ENCODE results near the gene ANXA11.
"Not testable (repeated sequence)": the region's sequence is repeated elsewhere in the genome, so short reads cannot be mapped to it uniquely, and the experiment has no call there.

Gene ANXA11

DNA sequence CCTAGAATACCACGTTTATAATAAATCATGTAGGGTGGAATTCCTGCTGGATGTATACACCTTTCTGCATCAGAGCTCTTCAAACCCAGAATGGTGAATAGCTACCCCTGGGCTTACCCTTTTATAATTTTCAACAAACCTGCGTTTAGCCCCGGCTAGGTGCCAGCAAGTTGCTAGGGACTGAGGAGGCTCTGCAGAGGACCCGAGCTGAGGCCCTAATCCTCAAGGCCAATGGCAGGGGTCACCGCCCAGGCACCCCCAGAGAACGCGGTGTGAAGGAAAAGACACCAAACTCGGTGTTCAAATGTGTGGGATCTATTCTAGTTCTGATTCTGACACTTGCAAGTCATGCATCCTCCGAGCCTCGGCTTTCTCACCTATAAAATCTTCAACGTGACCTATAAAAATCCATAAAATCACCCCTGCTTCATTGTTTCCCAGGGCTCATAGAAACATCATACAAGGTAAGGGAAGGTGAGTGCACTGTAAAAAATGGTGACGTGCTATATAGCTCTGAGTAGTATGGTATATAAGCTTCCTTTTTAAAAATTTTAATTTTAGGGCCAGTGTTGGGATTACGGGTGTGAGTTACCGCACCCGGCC, 2.5 kb upstream of the ANXA11 start:
- DNase-seq, result no peak

- DNase-seq, result no peak
Observed at GRCh38 chr10:80206277-80206655, 929 bp upstream of the ANXA11 start.

DNA sequence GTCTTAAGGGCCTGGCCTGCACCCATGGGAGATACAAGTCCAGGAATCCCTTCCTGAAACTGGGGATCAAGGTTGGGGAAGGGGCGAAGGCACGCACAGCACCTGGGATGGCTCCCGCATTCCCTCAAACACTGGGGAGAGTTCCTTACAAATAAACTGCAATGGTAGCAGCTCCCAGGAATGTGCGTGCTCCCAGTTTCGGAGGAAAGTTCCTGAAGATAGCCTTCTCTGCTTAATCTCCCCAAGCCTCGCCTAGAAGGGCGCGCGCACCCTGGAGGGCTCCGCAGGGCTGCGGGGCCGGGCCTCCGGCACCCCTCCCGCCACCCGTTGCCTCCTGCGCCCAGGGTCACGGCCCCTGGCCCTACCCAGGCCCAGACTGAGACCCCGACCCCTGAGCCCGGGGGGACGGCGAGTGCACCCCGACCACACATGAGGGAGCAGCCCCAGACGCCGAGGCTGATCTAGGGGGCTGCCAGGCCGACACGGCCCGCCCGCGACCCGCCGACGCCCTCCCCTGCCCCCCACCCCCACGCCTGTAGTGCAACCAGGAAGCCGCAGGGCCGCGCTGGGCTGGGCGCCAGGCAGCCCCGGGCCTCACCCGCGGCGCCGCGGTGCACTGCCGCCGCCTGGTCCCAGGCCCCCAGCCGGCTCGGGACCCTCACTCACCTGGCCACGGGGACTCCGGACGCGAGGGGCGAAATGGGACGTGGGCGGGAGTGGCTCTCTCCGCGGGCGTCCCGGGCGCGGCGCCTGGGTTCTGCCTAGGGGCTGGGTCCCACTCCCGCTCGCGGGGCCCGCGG, 460 bp downstream of the ANXA11 start:
- peak; percentile 33 for DNase-seq

DNA sequence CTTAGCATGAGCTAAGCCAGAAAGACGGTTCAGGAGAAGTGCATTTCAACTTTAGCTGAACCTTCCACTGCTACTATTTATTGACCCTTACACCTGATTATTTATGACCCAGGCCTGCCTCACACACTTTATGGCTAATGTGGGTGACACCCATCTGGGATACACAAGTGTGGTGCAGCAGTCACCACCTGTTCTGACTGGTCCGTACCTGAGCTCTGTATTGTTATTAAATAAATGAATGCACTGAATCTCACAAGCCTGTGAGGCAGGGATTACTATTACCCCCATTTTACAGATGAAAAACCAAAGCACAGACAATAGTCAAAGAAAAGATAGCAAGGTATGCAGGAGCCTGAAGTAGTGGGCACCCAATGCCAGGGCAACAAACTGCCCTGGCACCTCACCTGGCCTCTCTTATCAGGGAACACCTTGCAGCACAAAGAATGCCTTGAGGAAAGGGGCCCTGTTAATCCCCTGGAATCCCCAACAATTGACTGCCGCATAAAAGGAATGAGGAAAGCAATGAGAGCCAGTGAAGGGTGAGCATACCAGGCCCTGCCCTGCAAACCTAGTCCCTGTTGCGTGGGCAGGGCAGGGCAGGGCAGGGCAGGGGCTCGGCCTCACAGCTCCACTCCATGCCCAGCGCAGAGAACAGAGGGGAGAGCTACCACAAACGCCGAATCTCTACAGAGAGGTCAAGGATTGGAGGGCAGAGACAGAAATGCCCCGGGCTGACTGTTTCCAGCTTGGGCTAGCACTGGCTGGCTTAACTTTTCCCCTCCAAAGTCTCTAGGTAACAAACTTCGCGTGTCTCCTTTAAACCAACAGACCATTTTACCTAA, 1.3 kb downstream of the ANXA11 start:
- DNase-seq, result no peak

- DNase-seq, result peak; percentile 59
Observed at GRCh38 chr10:80202934-80203834, 2.2 kb downstream of the ANXA11 start.

- not testable (repeated sequence) for DNase-seq
Observed at GRCh38 chr10:80202530-80202929, 2.8 kb downstream of the ANXA11 start.

- DNase-seq, result no peak
Observed at GRCh38 chr10:80201608-80202141, 3.7 kb downstream of the ANXA11 start.

DNA sequence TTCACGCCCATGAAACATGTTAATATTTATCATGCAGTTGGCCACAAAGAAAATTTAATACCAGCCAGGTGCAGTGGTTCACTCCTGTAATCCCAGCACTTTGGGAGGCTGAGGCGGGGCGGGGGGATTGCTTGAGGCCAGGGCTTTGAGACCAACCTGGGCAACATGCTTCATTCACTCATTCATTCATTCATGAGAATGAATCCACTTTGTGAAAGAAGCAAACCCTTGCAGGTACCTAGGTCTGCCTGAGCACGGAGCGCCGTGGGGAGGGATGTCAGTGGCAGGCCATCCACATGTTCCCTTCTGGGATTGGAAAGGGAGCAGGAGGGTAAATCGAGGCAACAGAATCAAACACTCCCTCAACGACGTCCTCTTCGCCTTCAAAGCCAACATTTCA, 4.7 kb downstream of the ANXA11 start:
- DNase-seq, result no peak

DNA sequence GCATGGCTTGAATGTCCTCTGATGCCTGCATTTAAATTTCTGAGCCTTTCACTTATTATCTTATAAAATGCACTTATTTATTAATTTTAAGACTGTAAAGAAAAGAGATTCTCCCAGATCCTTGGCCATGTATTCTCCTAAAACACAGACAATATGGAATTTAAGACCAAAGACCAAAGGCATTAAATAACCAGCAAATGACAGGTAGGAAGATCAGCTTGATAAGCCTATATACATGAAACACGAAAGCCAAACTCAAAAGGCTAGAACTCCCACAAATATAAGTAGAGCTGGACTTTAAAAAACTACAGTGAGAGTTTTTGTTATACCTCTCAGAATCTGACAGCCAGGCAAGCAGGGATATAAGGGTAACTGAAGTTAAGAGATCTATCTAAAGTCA, 5.1 kb downstream of the ANXA11 start:
- DNase-seq, result no peak

DNA sequence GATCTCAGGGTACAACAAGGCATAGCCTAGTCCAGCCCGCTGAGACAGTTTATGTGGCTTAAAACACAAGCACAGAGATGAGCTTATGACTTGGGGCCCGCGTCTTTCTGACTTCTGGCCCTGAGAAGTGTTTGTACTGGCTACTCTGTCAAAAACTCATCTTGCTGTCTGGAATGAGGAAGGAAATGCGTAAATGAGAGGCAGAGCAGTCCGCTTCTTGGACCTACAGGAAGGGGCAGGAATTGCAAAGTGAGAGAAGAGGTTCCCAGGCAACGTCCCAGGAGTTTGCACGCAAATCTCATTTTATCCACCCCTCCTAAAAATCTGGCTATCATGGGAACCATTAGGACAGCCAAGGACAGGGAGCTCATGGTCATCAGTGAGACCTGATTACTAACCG, 5.5 kb downstream of the ANXA11 start:
- DNase-seq, result no peak

- DNase-seq, result no peak
Observed at GRCh38 chr10:80197972-80198916, 7.1 kb downstream of the ANXA11 start.

DNA sequence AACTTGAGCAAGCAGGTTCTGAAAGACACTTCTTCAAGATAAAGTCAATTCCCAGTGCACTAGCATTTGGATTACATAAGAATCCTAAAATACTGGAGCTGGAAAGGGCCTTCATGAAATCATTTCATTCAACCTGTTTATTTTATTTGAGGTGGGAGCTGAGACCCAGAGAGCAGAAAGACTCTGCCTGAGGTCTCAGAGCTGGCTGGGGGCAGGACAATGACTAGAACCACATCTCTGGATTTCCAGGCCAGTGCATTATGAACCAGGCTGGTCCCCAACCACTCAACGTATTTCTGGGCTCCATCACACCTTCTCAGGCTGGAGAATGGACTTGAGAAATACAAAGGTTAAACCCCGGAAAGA, 8.4 kb downstream of the ANXA11 start:
- DNase-seq, result no peak

DNA sequence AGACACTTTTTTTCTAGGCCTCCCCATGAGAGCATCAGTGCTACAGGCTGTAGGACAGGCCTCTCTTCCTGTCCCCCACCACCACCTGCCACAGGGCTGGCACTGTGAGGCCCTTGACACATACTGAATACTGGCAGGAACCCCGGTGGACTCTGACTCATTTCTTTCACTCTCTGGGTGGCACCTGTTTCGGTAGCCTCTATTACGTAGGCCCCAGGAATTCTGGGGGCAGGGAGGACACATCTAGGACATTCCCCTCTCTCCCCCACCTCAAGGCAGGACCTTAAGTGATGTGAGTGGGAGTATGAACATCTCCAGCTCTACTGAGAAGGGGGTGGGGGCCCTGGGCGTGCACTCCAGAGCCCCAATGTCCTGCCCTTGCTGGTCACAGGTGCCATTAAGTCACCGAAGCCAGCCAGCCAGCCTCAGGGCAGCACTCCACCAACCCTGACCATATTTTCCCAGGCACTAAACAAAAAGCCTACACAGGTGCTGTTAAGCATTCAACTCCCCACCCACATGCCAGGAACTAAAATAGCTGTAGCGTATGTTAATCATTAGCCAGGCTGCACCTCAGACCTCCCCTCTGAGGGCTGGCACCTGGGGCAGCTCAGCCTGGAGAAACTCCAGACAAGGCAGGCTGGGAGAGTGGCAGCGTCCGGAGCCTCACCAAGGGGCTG, 8.9 kb downstream of the ANXA11 start:
- peak; percentile 74 for DNase-seq

- DNase-seq, result no peak
Observed at GRCh38 chr10:80195046-80195574, 10.2 kb downstream of the ANXA11 start.

- no peak for DNase-seq
Observed at GRCh38 chr10:80194373-80195045, 10.8 kb downstream of the ANXA11 start.

DNA sequence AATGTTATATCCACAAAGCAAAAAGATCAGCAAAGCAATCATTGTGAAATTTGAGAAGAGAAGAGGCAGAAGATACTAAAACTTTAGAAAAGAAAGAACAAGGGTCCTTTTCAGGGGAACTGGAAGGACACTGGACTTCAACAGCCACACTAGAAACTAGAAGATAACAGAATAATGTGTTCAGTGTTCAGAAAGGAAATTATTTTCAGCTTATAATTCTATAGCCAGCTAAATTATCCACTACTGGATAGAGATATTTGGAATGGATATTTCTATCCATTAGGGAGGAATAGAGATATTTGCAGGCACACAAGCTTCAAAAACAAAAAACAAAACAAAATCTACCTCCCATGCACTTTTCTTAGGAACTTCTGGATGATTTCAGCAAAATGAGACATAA, 12.8 kb downstream of the ANXA11 start:
- DNase-seq, result no peak

DNA sequence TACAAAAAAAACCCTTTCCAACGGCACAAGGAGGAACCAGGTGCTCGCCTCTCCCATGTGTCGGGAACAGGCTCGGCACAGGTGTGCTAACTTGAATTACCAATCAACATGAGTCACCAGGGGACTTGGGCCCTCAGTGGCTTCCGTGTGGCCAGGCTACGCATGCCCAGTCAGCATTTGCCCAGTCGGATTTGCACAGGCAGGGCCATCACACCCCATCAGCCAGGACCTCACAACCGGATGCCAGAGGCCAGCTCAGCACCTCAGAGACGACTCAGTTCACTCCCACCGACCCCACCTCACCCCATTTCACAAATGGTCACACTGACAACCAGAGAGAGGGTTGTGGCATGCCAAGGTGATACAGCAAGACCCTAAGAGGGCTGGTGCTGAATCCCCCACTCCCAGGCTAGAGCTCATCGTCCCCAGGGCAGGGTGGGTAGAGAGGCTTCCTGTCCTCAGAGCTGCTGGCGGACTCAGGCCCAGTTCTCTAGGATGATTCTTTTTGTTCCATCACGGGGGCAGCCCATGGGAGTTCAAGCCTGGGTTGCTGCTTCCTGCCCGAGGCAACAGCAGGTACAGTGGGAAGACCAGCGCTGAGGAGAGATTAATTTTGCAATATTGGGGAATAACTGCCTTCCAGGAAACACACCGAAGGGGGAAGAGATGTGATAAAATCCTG, 13.6 kb downstream of the ANXA11 start:
- DNase-seq, result no peak

GRCh38 chr10:80188713-80189112, 16.6 kb downstream of the ANXA11 start:
- no peak for DNase-seq
